Neural cell (in vitro differentiated cells): ENCODE measurements around the gene NGF. TPM values are rescaled to one million over a fixed set of nuclear protein-coding genes. Genes with fewer than 3 reads are reported as not detected.

Experiments
- H2AFZ ChIP-seq: fragments of 200-600, 300-800 bp; sonication (generic), shearing (Covaris generic); 2 replicates; pipeline ENCODE4 v1.6.0; 2014; ENCODE audit warnings: low read depth, mild to moderate bottlenecking, antibody characterized with exemption, low read length, moderate library complexity
- H3F3A ChIP-seq: fragments of 200-600 bp; shearing (Covaris generic); 2 replicates; pipeline ENCODE4 v1.6.1; 2016; ENCODE audit warnings: mild to moderate bottlenecking, moderate library complexity, mixed read lengths, antibody characterized with exemption, low read length; ENCODE audit not compliant: insufficient read depth, poor library complexity, severe bottlenecking
- H3K27ac ChIP-seq: fragments of 200-600, 300-800 bp; sonication (generic), shearing (Covaris generic); 2 replicates; pipeline ENCODE4 v1.5.1; 2014; ENCODE audit warnings: mild to moderate bottlenecking, low read length, moderate library complexity
- H3K27me3 ChIP-seq: fragments of 300-800, 200-600 bp; sonication (generic), shearing (Covaris generic); 2 replicates; pipeline ENCODE4 v1.6.0; 2014; ENCODE audit warnings: mild to moderate bottlenecking, low read depth, low read length, moderate library complexity; ENCODE audit not compliant: insufficient read depth
- H3K36me3 ChIP-seq: fragments of 300-800, 200-600 bp; sonication (generic), shearing (Covaris generic); 2 replicates; pipeline ENCODE4 v1.5.1; 2014; ENCODE audit warnings: mild to moderate bottlenecking, antibody characterized with exemption, low read length, moderate library complexity; ENCODE audit not compliant: insufficient read depth
- H3K4me2 ChIP-seq: fragments of 300-800, 200-600 bp; sonication (generic), shearing (Covaris generic); 2 replicates; pipeline ENCODE4 v1.6.0; 2014; ENCODE audit warnings: mild to moderate bottlenecking, low read length
- H3K4me3 ChIP-seq: fragments of 300-800, 200-600 bp; sonication (generic), shearing (Covaris generic); 2 replicates; pipeline ENCODE4 v1.5.1; 2014; ENCODE audit warnings: mild to moderate bottlenecking, low read length, moderate library complexity
- H3K79me2 ChIP-seq: fragments of 200-600 bp; shearing (Covaris generic); replicated peaks from 2 replicates; pipeline ENCODE4 v1.6.0; 2014; ENCODE audit warnings: mild to moderate bottlenecking, low read length, moderate library complexity; ENCODE audit not compliant: insufficient read depth
- H3K9ac ChIP-seq: fragments of 300-800, 200-600 bp; sonication (generic), shearing (Covaris generic); 2 replicates; pipeline ENCODE4 v1.6.1; 2016; ENCODE audit warnings: mild to moderate bottlenecking, low read length, mixed read lengths
- H3K9me2 ChIP-seq: fragments of 200-600 bp; shearing (Covaris generic); 2 replicates; pipeline ENCODE4 v1.6.1; 2016; ENCODE audit warnings: mild to moderate bottlenecking, low read length, mixed read lengths; ENCODE audit not compliant: insufficient read depth
- H3K9me3 ChIP-seq: fragments of 200-600, 300-800 bp; sonication (generic), shearing (Covaris generic); 2 replicates; pipeline ENCODE4 v1.6.1; 2016; ENCODE audit warnings: mild to moderate bottlenecking, mixed run types, low read length, moderate library complexity, mixed read lengths
- H4K20me1 ChIP-seq: fragments of 200-600 bp; shearing (Covaris generic); 2 replicates; pipeline ENCODE4 v1.6.1; 2016; ENCODE audit warnings: mild to moderate bottlenecking, mixed run types; ENCODE audit not compliant: insufficient read depth
- CTCF ChIP-seq: fragments of 450-650 bp; IDR thresholded peaks from 2 replicates; pipeline ENCODE4 v1.5.1; 2014; ENCODE audit warnings: antibody characterized with exemption, mild to moderate bottlenecking, moderate library complexity; ENCODE audit not compliant: poor library complexity, severe bottlenecking
- EP300 ChIP-seq: fragments of 450-650 bp; conservative IDR thresholded peaks from 2 replicates; pipeline ENCODE4 v1.6.1; 2014; ENCODE audit warnings: antibody characterized with exemption, mild to moderate bottlenecking, moderate library complexity; ENCODE audit not compliant: poor library complexity, severe bottlenecking
- EZH2 ChIP-seq: fragments of 200-600, 300-800 bp; shearing (Covaris generic), sonication (generic); IDR thresholded peaks from 2 replicates; pipeline ENCODE4 v1.6.1; 2014; ENCODE audit warnings: antibody characterized with exemption, low read length, borderline replicate concordance, mild to moderate bottlenecking; ENCODE audit not compliant: insufficient read depth, poor library complexity, severe bottlenecking
- MXI1 ChIP-seq: fragments of 450-650 bp; conservative IDR thresholded peaks from 2 replicates; pipeline ENCODE4 v1.6.1; 2014; ENCODE audit warnings: antibody characterized with exemption, mild to moderate bottlenecking; ENCODE audit not compliant: poor library complexity, severe bottlenecking
- POLR2AphosphoS5 ChIP-seq: IDR thresholded peaks from 2 replicates; pipeline ENCODE4 v1.6.1; 2012
- RAD21 ChIP-seq: fragments of 450-650 bp; conservative IDR thresholded peaks from 2 replicates; pipeline ENCODE4 v1.6.1; 2014; ENCODE audit warnings: antibody characterized with exemption, mild to moderate bottlenecking, moderate library complexity
- REST ChIP-seq: IDR thresholded peaks from 2 replicates; pipeline ENCODE4 v1.6.1; 2012; ENCODE audit warnings: borderline replicate concordance
- SMC3 ChIP-seq: fragments of 450-650 bp; conservative IDR thresholded peaks from 2 replicates; pipeline ENCODE4 v1.6.1; 2014; ENCODE audit warnings: antibody characterized with exemption, mild to moderate bottlenecking, moderate library complexity; ENCODE audit not compliant: poor library complexity
- TAF1 ChIP-seq: IDR thresholded peaks from 2 replicates; pipeline ENCODE4 v1.6.1; 2012; ENCODE audit warnings: low read depth
- polyA plus RNA-seq: library from polyadenylated mRNA; depleted of rRNA; stranded (reverse); fragments of >200 nt; gene quantifications from 2 replicates; pipeline ENCODE4 v1.2.3, GENCODE V29; 2014

Gene NGF
- polyA plus RNA-seq, 1 donor from 2014 or later: not detected

GRCh38 chr1:115314092-115314491, 24.0 kb downstream of the NGF start:
- TF ChIP-seq EZH2 (no peak), RAD21 (no peak), POLR2AphosphoS5 (no peak), MXI1 (no peak), REST (no peak), CTCF (no peak), EP300 (no peak), TAF1 (no peak), SMC3 (no peak)
- H3K79me2 ChIP-seq: no peaks in the 10 kb centered on the region
- no peaks in the 10 kb centered on the region for H4K20me1 ChIP-seq
- H2AFZ ChIP-seq: no peak overlapping the region
- no peak overlapping the region for H3K4me2 ChIP-seq
- no peak overlapping the region for H3K9ac ChIP-seq
- H3K4me3 ChIP-seq: no peak overlapping the region
- no peaks in the 10 kb centered on the region for H3K9me2 ChIP-seq
- H3K36me3 ChIP-seq: no peaks in the 10 kb centered on the region
- no peak overlapping the region for H3K27ac ChIP-seq
- no peaks in the 10 kb centered on the region for H3K9me3 ChIP-seq
- H3K27me3 ChIP-seq: no peaks in the 10 kb centered on the region
- no peaks in the 10 kb centered on the region for H3F3A ChIP-seq

- Histone ChIP-seq H3F3A (no peaks in the 10 kb centered on the region), H3K9me3 (no peaks in the 10 kb centered on the region), H3K36me3 (no peaks in the 10 kb centered on the region), H3K27ac (no peak overlapping the region), H3K27me3 (no peaks in the 10 kb centered on the region), H2AFZ (no peak overlapping the region), H3K4me3 (no peak overlapping the region), H3K9me2 (no peaks in the 10 kb centered on the region), H3K9ac (no peak overlapping the region), H3K4me2 (no peak overlapping the region), H3K79me2 (no peaks in the 10 kb centered on the region), H4K20me1 (no peaks in the 10 kb centered on the region)
- TF ChIP-seq CTCF (no peak), REST (no peak)
These were observed 24.9 kb downstream of the NGF start for GRCh38 chr1:115313182-115313581.
